ENCODE data around the gene CPNE1. TPM values are rescaled to one million over a fixed set of nuclear protein-coding genes. Genes with fewer than 3 reads are reported as not detected.

Gene CPNE1
- total RNA-seq, 2 donors from 2014 or later = 39.2 to 60.4 TPM

DNA sequence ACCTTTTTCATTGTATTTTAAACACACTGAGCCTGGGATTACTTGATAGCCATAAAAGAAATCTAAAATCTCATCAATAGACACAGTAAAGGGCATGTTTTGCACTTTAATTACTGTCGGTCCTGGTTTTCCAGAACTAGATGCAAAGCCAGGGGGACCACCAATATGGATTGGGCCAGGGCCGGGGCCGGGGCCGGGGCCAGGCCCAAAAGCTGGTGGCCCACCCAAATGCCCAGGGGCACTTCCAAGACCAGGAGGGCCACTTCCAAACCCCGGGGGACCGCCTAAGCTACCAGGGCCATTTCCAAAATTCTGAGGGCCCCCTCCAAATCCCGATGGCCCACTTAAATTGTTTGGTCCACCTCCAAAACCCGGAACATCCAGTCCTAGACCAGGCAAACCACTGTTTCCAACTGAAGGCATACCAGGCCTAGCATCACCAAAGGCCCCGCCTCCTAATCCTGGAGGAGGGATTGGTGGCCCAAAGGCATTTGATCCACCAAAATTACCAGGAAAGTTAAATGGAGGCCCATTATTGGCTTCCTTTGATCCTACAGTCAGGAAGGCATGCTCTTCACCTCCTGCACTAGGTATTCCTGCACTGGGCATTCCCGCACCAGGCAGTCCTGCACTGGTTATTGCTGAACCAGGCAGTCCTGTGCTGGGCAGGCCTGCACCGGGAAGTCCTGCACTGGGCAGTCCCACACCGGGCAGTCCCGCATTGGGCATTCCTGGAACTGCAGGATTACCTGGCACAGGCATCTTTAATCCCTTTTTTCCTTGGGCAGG, 11.9 kb downstream of the CPNE1 start:
- H3K27me3 ChIP-seq = no peaks in the 10 kb centered on the region
- no peaks in the 10 kb centered on the region for H3K9me3 ChIP-seq
- no peak for DNase-seq (ENCODE audit: low spot score)
- peaks cover 20% of the 10 kb centered on the region for H3K36me3 ChIP-seq
- H3K27ac ChIP-seq = no peak overlapping the region
- H3K4me1 ChIP-seq = peaks cover 0 to 31% of the 10 kb centered on the region in 2 donors
- TF ChIP-seq, protein P1, sequence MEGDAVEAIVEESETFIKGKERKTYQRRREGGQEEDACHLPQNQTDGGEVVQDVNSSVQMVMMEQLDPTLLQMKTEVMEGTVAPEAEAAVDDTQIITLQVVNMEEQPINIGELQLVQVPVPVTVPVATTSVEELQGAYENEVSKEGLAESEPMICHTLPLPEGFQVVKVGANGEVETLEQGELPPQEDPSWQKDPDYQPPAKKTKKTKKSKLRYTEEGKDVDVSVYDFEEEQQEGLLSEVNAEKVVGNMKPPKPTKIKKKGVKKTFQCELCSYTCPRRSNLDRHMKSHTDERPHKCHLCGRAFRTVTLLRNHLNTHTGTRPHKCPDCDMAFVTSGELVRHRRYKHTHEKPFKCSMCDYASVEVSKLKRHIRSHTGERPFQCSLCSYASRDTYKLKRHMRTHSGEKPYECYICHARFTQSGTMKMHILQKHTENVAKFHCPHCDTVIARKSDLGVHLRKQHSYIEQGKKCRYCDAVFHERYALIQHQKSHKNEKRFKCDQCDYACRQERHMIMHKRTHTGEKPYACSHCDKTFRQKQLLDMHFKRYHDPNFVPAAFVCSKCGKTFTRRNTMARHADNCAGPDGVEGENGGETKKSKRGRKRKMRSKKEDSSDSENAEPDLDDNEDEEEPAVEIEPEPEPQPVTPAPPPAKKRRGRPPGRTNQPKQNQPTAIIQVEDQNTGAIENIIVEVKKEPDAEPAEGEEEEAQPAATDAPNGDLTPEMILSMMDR (IDR thresholded peaks at IDR 0.05) = no peak
- no peak overlapping the region for H3K4me3 ChIP-seq

DNA sequence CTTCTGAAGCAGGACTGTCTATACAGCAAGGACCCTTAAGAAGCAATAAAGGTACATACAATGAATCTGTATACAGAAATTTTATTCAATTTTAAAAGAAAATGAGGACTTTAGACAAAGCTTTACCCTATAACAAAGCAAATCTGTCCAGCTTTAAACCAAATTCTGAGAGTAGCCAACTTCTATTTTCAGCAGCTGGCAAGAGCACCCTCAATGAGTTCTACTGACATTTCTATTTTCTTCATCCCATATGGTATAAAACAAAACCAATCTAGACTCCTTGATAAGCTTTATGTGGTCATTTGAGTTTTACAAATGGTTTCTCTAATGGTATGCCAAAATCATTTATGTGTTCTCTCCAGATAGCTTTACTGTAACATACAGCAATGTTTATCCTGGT, 12.7 kb downstream of the CPNE1 start:
- H3K27ac ChIP-seq = no peak overlapping the region
- DNase-seq (ENCODE audit: low spot score) = no peak
- TF ChIP-seq, protein P1 (IDR thresholded peaks at IDR 0.05) = no peak
- no peaks in the 10 kb centered on the region for H3K27me3 ChIP-seq
- H3K9me3 ChIP-seq = no peaks in the 10 kb centered on the region
- peaks cover 0 to 23% of the 10 kb centered on the region in 2 donors for H3K4me1 ChIP-seq
- H3K4me3 ChIP-seq = no peak overlapping the region
- peaks cover 20% of the 10 kb centered on the region for H3K36me3 ChIP-seq

DNA sequence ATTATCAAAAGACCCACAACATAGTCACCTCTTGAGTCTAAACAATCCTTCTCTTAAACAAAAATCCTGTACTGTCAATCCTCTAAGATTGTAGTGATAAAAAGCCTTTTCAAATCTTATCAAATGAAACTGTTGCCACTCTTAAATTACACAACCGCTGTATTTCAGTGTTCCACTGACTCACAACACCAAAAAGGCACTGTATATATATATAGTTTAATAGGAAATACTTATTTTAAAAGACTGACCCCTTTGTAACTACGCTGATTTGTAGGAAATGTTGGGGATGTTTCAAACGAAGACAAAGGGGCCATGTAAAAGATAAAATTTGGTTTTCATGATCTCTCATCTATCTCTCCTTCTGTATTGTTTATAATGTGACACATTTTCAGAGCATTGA, 14.1 kb downstream of the CPNE1 start:
- TF ChIP-seq, protein P1 (IDR thresholded peaks at IDR 0.05) = no peak
- Histone ChIP-seq H3K36me3 (peaks cover 20% of the 10 kb centered on the region), H3K9me3 (no peaks in the 10 kb centered on the region), H3K4me1 (peaks cover 0 to 15% of the 10 kb centered on the region in 2 donors), H3K4me3 (no peak overlapping the region), H3K27ac (no peak overlapping the region), H3K27me3 (no peaks in the 10 kb centered on the region)
- no peak for DNase-seq (ENCODE audit: low spot score)

DNA sequence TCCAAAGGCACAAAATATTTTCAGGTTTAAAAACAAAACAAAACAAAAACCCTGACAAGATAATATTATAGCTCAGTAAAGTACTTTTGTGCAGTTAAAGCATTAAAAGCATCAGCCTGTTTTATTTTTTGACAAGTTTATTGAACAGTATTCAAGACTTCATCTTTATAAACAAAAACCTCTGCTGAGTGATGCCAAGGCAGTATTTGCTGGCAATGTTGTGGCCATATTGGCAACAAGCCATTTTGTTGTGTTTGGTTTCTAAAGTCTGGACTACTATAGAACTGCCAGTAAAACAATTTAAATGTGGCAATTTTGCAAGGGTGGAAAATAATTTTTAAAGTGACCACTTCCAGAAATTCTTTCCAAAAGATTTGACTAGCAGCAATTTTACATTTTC, 15.9 kb downstream of the CPNE1 start:
- TF ChIP-seq, protein P1 (IDR thresholded peaks at IDR 0.05) = no peak
- H3K36me3 ChIP-seq = peaks cover 10% of the 10 kb centered on the region
- no peaks in the 10 kb centered on the region for H3K9me3 ChIP-seq
- peaks cover 0 to 15% of the 10 kb centered on the region in 2 donors for H3K4me1 ChIP-seq
- H3K4me3 ChIP-seq = no peak overlapping the region
- H3K27ac ChIP-seq = no peak overlapping the region
- DNase-seq (ENCODE audit: low spot score) = no peak
- H3K27me3 ChIP-seq = no peaks in the 10 kb centered on the region

DNA sequence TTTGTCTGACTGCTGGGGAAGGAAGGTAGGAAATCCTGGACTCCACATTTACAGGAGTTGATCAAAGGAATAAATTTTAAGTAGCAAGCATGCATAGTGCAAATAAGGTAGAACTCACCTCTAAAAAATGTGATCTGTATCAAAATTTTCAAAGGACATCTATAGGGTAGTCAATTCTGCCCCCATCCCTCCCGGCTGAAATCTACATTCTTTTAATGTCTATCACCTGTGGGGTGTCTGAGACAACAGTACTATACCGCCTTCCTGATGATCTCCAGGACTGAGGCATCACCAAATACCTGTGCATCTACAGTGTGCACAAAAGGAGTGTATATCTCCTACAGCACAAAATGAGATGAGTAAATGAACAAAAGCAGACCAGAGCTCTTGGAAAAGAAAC, 19.9 kb downstream of the CPNE1 start:
- TF ChIP-seq, protein P1 (IDR thresholded peaks at IDR 0.05) = no peak
- Histone ChIP-seq H3K27ac (no peak overlapping the region), H3K36me3 (no peaks in the 10 kb centered on the region), H3K4me3 (no peak overlapping the region), H3K4me1 (peaks cover 0 to 7% of the 10 kb centered on the region in 2 donors), H3K9me3 (no peaks in the 10 kb centered on the region), H3K27me3 (no peaks in the 10 kb centered on the region)
- DNase-seq (ENCODE audit: low spot score) = no peak

DNA sequence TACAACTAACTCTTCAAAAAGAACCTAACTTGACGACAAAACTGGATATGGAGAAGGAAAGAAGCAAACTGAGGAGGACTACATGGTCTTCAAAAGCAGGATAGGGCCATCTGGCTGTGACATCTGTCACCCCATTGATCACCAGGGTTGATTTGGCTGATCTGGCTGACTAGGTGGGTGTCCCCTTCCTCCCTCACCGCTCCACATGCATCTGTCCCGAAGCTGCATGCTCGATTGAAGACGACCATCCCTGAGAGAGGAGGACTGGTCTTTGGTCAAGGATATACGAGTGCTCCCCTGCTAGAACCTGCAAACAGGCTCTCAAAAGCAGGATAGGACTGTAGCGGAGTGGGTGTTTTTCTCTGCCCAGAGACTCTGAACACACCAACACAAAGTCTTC, 21.7 kb downstream of the CPNE1 start:
- no peaks in the 10 kb centered on the region for H3K27me3 ChIP-seq
- no peak overlapping the region for H3K4me3 ChIP-seq
- no peak for DNase-seq (ENCODE audit: low spot score)
- no peaks in the 10 kb centered on the region for H3K9me3 ChIP-seq
- H3K27ac ChIP-seq = no peak overlapping the region
- H3K4me1 ChIP-seq = peaks cover 0 to 5% of the 10 kb centered on the region in 2 donors
- H3K36me3 ChIP-seq = no peaks in the 10 kb centered on the region
- TF ChIP-seq, protein P1 (IDR thresholded peaks at IDR 0.05) = no peak

Data from right atrium auricular region (tissue), 2 donors.